DND-41 (cell line): Measurements from ENCODE around the gene THRSP.

Experiments
- ATAC-seq: fragments of 200-7000 bp; cut with Tn5 transposase; 3 replicates; pipeline ENCODE4 v1.9.1; 2021; ENCODE audit warnings: low read depth; ENCODE audit not compliant: insufficient read depth
- DNase-seq: peaks from one replicate; pipeline ENCODE4 v3.0.0-alpha.2; 2020
- H2AFZ ChIP-seq: 2 replicates; pipeline ENCODE4 v1.6.0; 2012; ENCODE audit warnings: low read depth, low read length
- H3K27ac ChIP-seq: 2 replicates; pipeline ENCODE4 v1.5.1; 2012; ENCODE audit warnings: low read length, inconsistent platforms
- H3K27me3 ChIP-seq: fragments of 200-600 bp; sonication (generic); 2 replicates; pipeline ENCODE4 v1.6.0; 2012; ENCODE audit warnings: low read length, mild to moderate bottlenecking, inconsistent platforms; ENCODE audit not compliant: insufficient read depth, poor library complexity
- H3K36me3 ChIP-seq: 2 replicates; pipeline ENCODE4 v1.5.1; 2012; ENCODE audit warnings: low read length, inconsistent platforms; ENCODE audit not compliant: insufficient read depth
- H3K4me1 ChIP-seq: 2 replicates; pipeline ENCODE4 v1.5.1; 2012; ENCODE audit warnings: mild to moderate bottlenecking, low read length; ENCODE audit not compliant: insufficient read depth
- H3K4me2 ChIP-seq: 2 replicates; pipeline ENCODE4 v1.6.0; 2012; ENCODE audit warnings: mild to moderate bottlenecking, moderate library complexity, low read length, inconsistent platforms; ENCODE audit not compliant: insufficient read depth
- H3K4me3 ChIP-seq, 2 experiments: fragments of 200-600 bp in 1 of 2; shearing (Covaris generic) in 1 of 2; 2 replicates each; pipeline ENCODE4 v1.5.1; 2012 to 2016; ENCODE audit warnings: inconsistent platforms in 2 of 2, low read length in 2 of 2, mild to moderate bottlenecking in 2 of 2, low read depth in 1 of 2, moderate library complexity in 1 of 2
- H3K79me2 ChIP-seq: 2 replicates; pipeline ENCODE4 v1.6.0; 2012; ENCODE audit warnings: low read length, inconsistent platforms; ENCODE audit not compliant: insufficient read depth
- H3K9ac ChIP-seq: 2 replicates; pipeline ENCODE4 v1.6.0; 2012; ENCODE audit warnings: low read depth, mild to moderate bottlenecking, inconsistent platforms, low read length, moderate library complexity
- H3K9me3 ChIP-seq: 2 replicates; pipeline ENCODE4 v1.5.1; 2012; ENCODE audit warnings: low read length, moderate library complexity, mild to moderate bottlenecking, inconsistent platforms; ENCODE audit not compliant: insufficient read depth, severe bottlenecking
- H4K20me1 ChIP-seq: 2 replicates; pipeline ENCODE4 v1.6.0; 2012; ENCODE audit warnings: low read length; ENCODE audit not compliant: insufficient read depth
- CTCF ChIP-seq: IDR thresholded peaks from 2 replicates; pipeline ENCODE4 v1.5.1; 2012; ENCODE audit warnings: borderline replicate concordance, low read length, moderate library complexity, mild to moderate bottlenecking; ENCODE audit not compliant: poor library complexity, severe bottlenecking; ENCODE audit errors: extremely low read depth
- EZH2 ChIP-seq: IDR thresholded peaks from 3 replicates; pipeline ENCODE4 v1.6.1; 2012; ENCODE audit warnings: borderline replicate concordance, low read depth, mild to moderate bottlenecking, moderate library complexity, low read length, inconsistent platforms; ENCODE audit not compliant: severe bottlenecking

THRSP gene

GRCh38 chr11:78110351-78110750 lies 46.7 kb downstream of the THRSP start:
- ATAC-seq = no peak
- DNase-seq = no peak
- Histone ChIP-seq H3K27ac (no peak overlapping the region), H3K4me1 (no peaks in the 10 kb centered on the region), H4K20me1 (no peaks in the 10 kb centered on the region), H3K9ac (no peak overlapping the region), H3K79me2 (no peaks in the 10 kb centered on the region), H3K27me3 (no peaks in the 10 kb centered on the region), H3K36me3 (peaks cover 62% of the 10 kb centered on the region), H3K9me3 (no peaks in the 10 kb centered on the region), H3K4me3 (no peak overlapping the region), H3K4me2 (no peak overlapping the region), H2AFZ (no peak overlapping the region)
- TF ChIP-seq CTCF = no peak
- no peak for TF ChIP-seq EZH2

DNA sequence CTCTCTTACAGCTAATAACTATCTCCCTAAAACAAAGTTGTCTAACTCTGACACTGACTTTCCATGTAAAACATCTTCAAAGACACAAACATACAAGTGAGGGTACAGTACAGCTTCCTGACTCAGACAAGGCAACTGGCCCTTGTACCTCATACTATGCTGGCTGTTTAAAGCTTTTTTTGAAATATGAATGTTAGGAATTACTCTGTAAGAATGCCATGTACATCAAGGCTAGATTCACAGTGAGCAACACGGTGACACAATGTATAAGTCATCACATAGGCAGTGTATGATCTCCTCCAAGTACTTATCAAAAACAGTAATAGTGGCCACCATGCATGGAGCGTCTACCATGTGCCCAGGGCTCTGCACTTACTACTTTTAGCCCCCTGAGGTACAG lies 47.2 kb downstream of the THRSP start:
- Histone ChIP-seq H4K20me1 (no peaks in the 10 kb centered on the region), H3K4me3 (no peak overlapping the region), H3K4me2 (no peak overlapping the region), H3K79me2 (no peaks in the 10 kb centered on the region), H3K36me3 (peaks cover 66% of the 10 kb centered on the region), H3K4me1 (no peaks in the 10 kb centered on the region), H2AFZ (no peak overlapping the region), H3K27ac (no peak overlapping the region), H3K27me3 (no peaks in the 10 kb centered on the region), H3K9ac (no peak overlapping the region), H3K9me3 (no peaks in the 10 kb centered on the region)
- no peak for DNase-seq
- ATAC-seq = no peak
- TF ChIP-seq CTCF = no peak
- no peak for TF ChIP-seq EZH2

DNA sequence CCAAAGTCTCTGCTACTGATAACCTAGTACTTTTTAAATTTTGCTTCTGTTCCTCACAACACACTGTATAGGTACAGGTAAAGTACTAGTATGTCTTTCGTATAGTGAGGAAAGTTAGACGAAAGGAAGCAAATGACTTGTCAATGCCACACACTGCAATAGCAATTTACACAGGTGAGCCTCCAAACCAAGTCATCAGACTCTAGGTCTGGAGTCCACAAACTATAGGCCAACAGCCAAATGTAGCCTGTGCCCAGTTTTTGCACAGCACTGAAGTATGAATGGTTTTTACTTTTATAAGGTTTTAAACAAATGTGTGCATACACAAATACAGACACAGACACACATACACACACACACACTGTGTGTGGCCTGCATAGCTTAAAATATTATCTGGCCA lies 47.6 kb downstream of the THRSP start:
- Histone ChIP-seq H3K27me3 (no peaks in the 10 kb centered on the region), H3K9ac (no peak overlapping the region), H3K4me2 (no peak overlapping the region), H4K20me1 (no peaks in the 10 kb centered on the region), H3K4me1 (no peaks in the 10 kb centered on the region), H3K27ac (no peak overlapping the region), H3K9me3 (no peaks in the 10 kb centered on the region), H3K79me2 (no peaks in the 10 kb centered on the region), H3K4me3 (no peak overlapping the region), H2AFZ (no peak overlapping the region), H3K36me3 (peaks cover 69% of the 10 kb centered on the region)
- no peak for ATAC-seq
- TF ChIP-seq CTCF (no peak), EZH2 (no peak)
- DNase-seq = no peak
